ENCODE measurements around the gene PELI3.
"Not testable (repeated sequence)": the region's sequence is repeated elsewhere in the genome, so short reads cannot be mapped to it uniquely, and the experiment has no call there.

Gene PELI3

GRCh38 chr11:66447012-66447411 lies 19.7 kb upstream of the PELI3 start:
- DNase-seq = no peak

GRCh38 chr11:66448523-66448922 lies 18.2 kb upstream of the PELI3 start:
- no peak for DNase-seq

- DNase-seq = peak; percentile 48
Observed at GRCh38 chr11:66450560-66450959, 16.1 kb upstream of the PELI3 start.

GRCh38 chr11:66451663-66452062 lies 15.0 kb upstream of the PELI3 start:
- no peak for DNase-seq

GRCh38 chr11:66454247-66454646 lies 12.5 kb upstream of the PELI3 start:
- no peak for DNase-seq

GRCh38 chr11:66454828-66455227 lies 11.9 kb upstream of the PELI3 start:
- no peak for DNase-seq

- DNase-seq = no peak
Observed at GRCh38 chr11:66457826-66458225, 8.9 kb upstream of the PELI3 start.

GRCh38 chr11:66459138-66459778 lies 7.4 kb upstream of the PELI3 start:
- peak; percentile 46 for DNase-seq

- no peak for DNase-seq
Observed at GRCh38 chr11:66462010-66462409, 4.7 kb upstream of the PELI3 start.

- no peak for DNase-seq
Observed at GRCh38 chr11:66462911-66463310, 3.8 kb upstream of the PELI3 start.

- DNase-seq = not testable (repeated sequence)
Observed at GRCh38 chr11:66464116-66464515, 2.6 kb upstream of the PELI3 start.

GRCh38 chr11:66464916-66465315 lies 1.8 kb upstream of the PELI3 start:
- no peak for DNase-seq

- no peak for DNase-seq
Observed at GRCh38 chr11:66465373-66466224, 1.1 kb upstream of the PELI3 start.

- DNase-seq = peak; percentile 18
Observed at GRCh38 chr11:66467034-66467659, 442 bp downstream of the PELI3 start.

GRCh38 chr11:66467756-66468155 lies 1.1 kb downstream of the PELI3 start:
- DNase-seq = peak; percentile 77

GRCh38 chr11:66468691-66469090 lies 2.0 kb downstream of the PELI3 start:
- DNase-seq = no peak

- no peak for DNase-seq
Observed at GRCh38 chr11:66469441-66469840, 2.7 kb downstream of the PELI3 start.

GRCh38 chr11:66470015-66470414 lies 3.3 kb downstream of the PELI3 start:
- DNase-seq = peak; percentile 9

GRCh38 chr11:66471142-66471541 lies 4.4 kb downstream of the PELI3 start:
- no peak for DNase-seq

GRCh38 chr11:66472054-66472453 lies 5.3 kb downstream of the PELI3 start:
- no peak for DNase-seq

- DNase-seq = no peak
Observed at GRCh38 chr11:66473167-66473566, 6.5 kb downstream of the PELI3 start.

- no peak for DNase-seq
Observed at GRCh38 chr11:66473608-66474515, 7.2 kb downstream of the PELI3 start.
